H1 (cell line): ENCODE results near the gene EIF4E1B. TPM values are rescaled to one million over a fixed set of nuclear protein-coding genes. Genes with fewer than 3 reads are reported as not detected.
A peak's percentile ranks its signal among the peaks of the same experiment; 100 is the strongest.

Source experiments
- CTCF ChIA-PET: fragments of 300-600 bp; sonication (Branson Sonifier 250); formaldehyde crosslinking; loops from one replicate; lab custom pipeline; 2021; ENCODE audit not compliant: partially characterized antibody; lab: Charles Lee
- POLR2A ChIA-PET: fragments of 300-600 bp; sonication (Branson Sonifier 250); formaldehyde crosslinking; loops from one replicate; lab custom pipeline; 2021; ENCODE audit warnings: inconsistent platforms; ENCODE audit not compliant: partially characterized antibody; lab: Charles Lee
- DNase-seq, 2 experiments: peaks; one replicate each; pipeline versions ENCODE4 v3.0.0 to v3.0.0-alpha.2; 2010 to 2022; ENCODE audit warnings: low spot score in 2 of 2, low read depth in 1 of 2, mixed read lengths in 1 of 2
- FAIRE-seq: peaks from 2 replicates; lab custom pipeline; 2011; peaks lifted over from hg19 to GRCh38; lab: Jason Lieb, UNC
- H2AFZ ChIP-seq: 2 replicates; pipeline ENCODE4 v1.8.1; 2012; ENCODE audit warnings: low read length, inconsistent platforms
- H2AK5ac ChIP-seq: 2 replicates; pipeline ENCODE4 v1.6.1; 2013; ENCODE audit warnings: low read depth, low read length
- H2BK120ac ChIP-seq: replicated peaks from 2 replicates; pipeline ENCODE3; 2013; ENCODE audit warnings: low read depth, low read length, inconsistent platforms
- H2BK12ac ChIP-seq: 2 replicates; pipeline ENCODE4 v1.6.1; 2013; ENCODE audit warnings: low read depth, low read length
- H2BK15ac ChIP-seq: 2 replicates; pipeline ENCODE4 v1.6.1; 2013; ENCODE audit warnings: low read length
- H2BK20ac ChIP-seq: 2 replicates; pipeline ENCODE4 v1.6.1; 2013; ENCODE audit warnings: low read length
- H2BK5ac ChIP-seq: 2 replicates; pipeline ENCODE4 v1.6.1; 2013; ENCODE audit warnings: low read depth, low read length
- H3K14ac ChIP-seq: 2 replicates; pipeline ENCODE4 v1.6.1; 2013; ENCODE audit warnings: inconsistent platforms; ENCODE audit not compliant: insufficient read length
- H3K18ac ChIP-seq: 2 replicates; pipeline ENCODE4 v1.6.1; 2013; ENCODE audit warnings: low read length; ENCODE audit errors: extremely low read depth
- H3K23ac ChIP-seq: 2 replicates; pipeline ENCODE4 v1.6.1; 2013; ENCODE audit warnings: inconsistent platforms; ENCODE audit not compliant: insufficient read length
- H3K23me2 ChIP-seq: 2 replicates; pipeline ENCODE4 v1.6.1; 2013; ENCODE audit warnings: low read depth, low read length
- H3K27ac ChIP-seq: 2 replicates; pipeline ENCODE4 v1.6.1; 2011; ENCODE audit warnings: low read depth, low read length, inconsistent platforms
- H3K27me3 ChIP-seq, 4 experiments: replicated peaks in 1 of 4; 1 replicate in 1 of 4; 2 replicates in 3 of 4; pipeline versions ENCODE4 v1.6.1 to v1.8.1; 2011 to 2013; ENCODE audit warnings: low read length in 3 of 4, mild to moderate bottlenecking in 3 of 4, inconsistent platforms in 2 of 4, mixed read lengths in 2 of 4, moderate library complexity in 1 of 4; ENCODE audit not compliant: control insufficient read depth in 3 of 4, insufficient read depth in 3 of 4; ENCODE audit errors: extremely low read depth in 1 of 4
- H3K36me3 ChIP-seq, 4 experiments: 2 replicates each; pipeline versions ENCODE4 v1.6.1 to v1.8.1; 2011 to 2013; ENCODE audit warnings: mild to moderate bottlenecking in 4 of 4, low read length in 3 of 4, moderate library complexity in 2 of 4, control low read depth in 1 of 4, inconsistent platforms in 1 of 4; ENCODE audit not compliant: insufficient read depth in 4 of 4, control insufficient read depth in 2 of 4
- H3K4ac ChIP-seq: replicated peaks from 2 replicates; pipeline ENCODE3; 2013; ENCODE audit warnings: low read length, low read depth, mixed read lengths, inconsistent platforms; ENCODE audit not compliant: insufficient read length
- H3K4me1 ChIP-seq, 4 experiments: replicated peaks in 1 of 4; 1 replicate in 1 of 4; 2 replicates in 3 of 4; pipeline versions ENCODE4 v1.6.1 to v1.8.1; 2011 to 2013; ENCODE audit warnings: low read length in 3 of 4, inconsistent platforms in 2 of 4, mixed read lengths in 1 of 4; ENCODE audit not compliant: insufficient read depth in 4 of 4, control insufficient read depth in 3 of 4
- H3K4me2 ChIP-seq, 2 experiments: 2 replicates each; pipeline versions ENCODE4 v1.6.1 to v1.8.1; 2011 to 2013; ENCODE audit warnings: low read depth in 2 of 2, low read length in 2 of 2, control low read depth in 1 of 2, inconsistent platforms in 1 of 2, mild to moderate bottlenecking in 1 of 2; ENCODE audit not compliant: insufficient read depth in 1 of 2
- H3K4me3 ChIP-seq, 4 experiments: fragments of 200-600, 300-600 bp in 1 of 4; sonication (generic), shearing (Covaris generic), sonication (Bioruptor Twin) in 1 of 4; 2 replicates each; pipeline versions ENCODE4 v1.5.1 to v1.8.1; 2011 to 2016; ENCODE audit warnings: low read length in 4 of 4, low read depth in 3 of 4, control low read depth in 2 of 4, inconsistent platforms in 2 of 4, mild to moderate bottlenecking in 2 of 4, mixed read lengths in 1 of 4, moderate library complexity in 1 of 4; ENCODE audit not compliant: insufficient read depth in 2 of 4; ENCODE audit errors: extremely low read depth in 1 of 4
- H3K56ac ChIP-seq: replicated peaks from 2 replicates; pipeline ENCODE3; 2013; ENCODE audit warnings: low read depth, mild to moderate bottlenecking, mixed read lengths, low read length, inconsistent platforms; ENCODE audit not compliant: insufficient read length
- H3K79me1 ChIP-seq: 2 replicates; pipeline ENCODE4 v1.6.1; 2013; ENCODE audit warnings: low read depth, low read length, control low read depth
- H3K79me2 ChIP-seq, 2 experiments: 2 replicates each; pipeline versions ENCODE4 v1.6.1 to v1.8.1; 2012 to 2013; ENCODE audit warnings: low read length in 2 of 2, mild to moderate bottlenecking in 2 of 2, inconsistent platforms in 1 of 2; ENCODE audit not compliant: insufficient read depth in 2 of 2, control insufficient read depth in 1 of 2
- H3K9ac ChIP-seq, 4 experiments: replicated peaks in 1 of 4; 1 replicate in 1 of 4; 2 replicates in 3 of 4; pipeline versions ENCODE4 v1.6.1 to v1.8.1; 2011 to 2013; ENCODE audit warnings: low read depth in 3 of 4, low read length in 3 of 4, control low read depth in 2 of 4, mild to moderate bottlenecking in 2 of 4, moderate library complexity in 2 of 4, inconsistent platforms in 1 of 4; ENCODE audit errors: extremely low read depth in 1 of 4
- H3K9me3 ChIP-seq, 2 experiments: 2 replicates each; pipeline versions ENCODE4 v1.6.1 to v1.8.1; 2012 to 2013; ENCODE audit warnings: mild to moderate bottlenecking in 2 of 2, moderate library complexity in 2 of 2, control low read depth in 1 of 2, inconsistent platforms in 1 of 2, low read depth in 1 of 2, low read length in 1 of 2, mixed read lengths in 1 of 2; ENCODE audit not compliant: insufficient read depth in 2 of 2
- H4K20me1 ChIP-seq, 2 experiments: replicated peaks in 1 of 2; 2 replicates each; pipeline versions ENCODE3 to v1.8.1; 2011 to 2013; ENCODE audit warnings: inconsistent platforms in 2 of 2, low read length in 2 of 2, mild to moderate bottlenecking in 1 of 2; ENCODE audit not compliant: insufficient read depth in 2 of 2, control insufficient read depth in 1 of 2
- H4K5ac ChIP-seq: 2 replicates; pipeline ENCODE4 v1.6.1; 2013; ENCODE audit warnings: low read length, low read depth, mixed read lengths, inconsistent platforms; ENCODE audit not compliant: insufficient read length
- H4K8ac ChIP-seq: 2 replicates; pipeline ENCODE4 v1.8.0; 2013; ENCODE audit warnings: mild to moderate bottlenecking, moderate library complexity, low read length, inconsistent platforms; ENCODE audit not compliant: insufficient read depth; ENCODE audit errors: extremely low read depth
- H4K91ac ChIP-seq: replicated peaks from 2 replicates; pipeline ENCODE3; 2013; ENCODE audit warnings: low read length, mixed read lengths, inconsistent platforms; ENCODE audit not compliant: insufficient read length
- ATF3 ChIP-seq: IDR thresholded peaks from 2 replicates; pipeline ENCODE4 v1.6.1; 2011; ENCODE audit warnings: low read depth, mild to moderate bottlenecking, low read length; ENCODE audit not compliant: insufficient read depth
- CEBPB ChIP-seq: IDR thresholded peaks from 2 replicates; pipeline ENCODE4 v1.6.1; 2012; ENCODE audit warnings: low read depth, low read length
- EP300 ChIP-seq, 2 experiments: IDR thresholded peaks; 1 replicate in 1 of 2; 2 replicates in 1 of 2; pipeline ENCODE4 v1.6.1; 2011 to 2012; ENCODE audit warnings: low read depth in 2 of 2, low read length in 2 of 2, mild to moderate bottlenecking in 2 of 2, borderline replicate concordance in 1 of 2, inconsistent platforms in 1 of 2, moderate library complexity in 1 of 2
- GABPA ChIP-seq: IDR thresholded peaks from 2 replicates; pipeline ENCODE4 v1.6.1; 2011; ENCODE audit warnings: mild to moderate bottlenecking, low read length, moderate library complexity, borderline replicate concordance; ENCODE audit not compliant: insufficient read depth
- JUN ChIP-seq: IDR thresholded peaks from 2 replicates; pipeline ENCODE4 v1.6.1; 2011; ENCODE audit warnings: low read depth, mild to moderate bottlenecking, improper control_type of control experiment, low read length
- POLR2A ChIP-seq, 2 experiments: IDR thresholded peaks; 1 replicate in 1 of 2; 2 replicates in 1 of 2; pipeline ENCODE4 v1.6.1; 2011; ENCODE audit warnings: low read depth in 2 of 2, low read length in 2 of 2, mild to moderate bottlenecking in 2 of 2; ENCODE audit errors: control extremely low read depth in 1 of 2
- SIRT6 ChIP-seq: IDR thresholded peaks from one replicate; pipeline ENCODE4 v1.7.1; 2012; ENCODE audit warnings: low read length, inconsistent platforms
- WGBS, 2 experiments: shearing (Covaris generic) in 1 of 2; methylation state at CpG; one replicate each; pipeline versions ENCODE4 v1.1.6 to v1.1.7; 2013 to 2015; ENCODE audit warnings: low lambda C conversion rate in 2 of 2, mixed read lengths in 2 of 2, inconsistent platforms in 1 of 2, low coverage in 1 of 2, missing lambda C conversion rate in 1 of 2; ENCODE audit not compliant: insufficient replicate concordance in 2 of 2, insufficient coverage in 1 of 2, insufficient read length in 1 of 2; ENCODE audit errors: extremely low coverage in 1 of 2, missing lambda C conversion rate in 1 of 2; 5-methylcytosine and 5-hydroxymethylcytosine counted together
- polyA plus RNA-seq, 7 experiments: library from polyadenylated mRNA; depleted of rRNA in 3 of 7; stranded (reverse) in 5 of 7; unstranded in 2 of 7; fragments of >200 nt in 5 of 7; fragments of 200-250 nt in 2 of 7; gene quantifications; 1 replicate in 5 of 7; 2 replicates in 1 of 7; 4 replicates in 1 of 7; pipeline versions ENCODE4 v1.2.1 to v1.2.3, GENCODE V29; 2011 to 2013; ENCODE audit warnings: missing spikeins in 2 of 7, mixed read lengths in 2 of 7
- total RNA-seq: library from RNA; stranded (reverse); fragmentation: NEBNext Ultra II Directional; extraction: Animal tissue kit (Norgen Biotek cat#: 25700); gene quantifications from 2 replicates; pipeline ENCODE4 v1.2.1, GENCODE V29; 2021

Gene EIF4E1B
- total and polyA plus RNA-seq, 2 of the 8 experiments (the other 6 are each of a cell fraction or from before 2014, with no cell fraction given) = 0.97 to 1.3 TPM

- peaks cover 6 to 37% (median 24%) of the 10 kb centered on the region in 4 experiments; a peak in 6 of 7 replicates for H3K27me3 ChIP-seq
- no peak overlapping the region for H3K27ac ChIP-seq
- DNase-seq (no peak), FAIRE-seq (no peak)
- no peak overlapping the region for H2AFZ ChIP-seq
- peaks cover 0 to 6% (median 4%) of the 10 kb centered on the region in 4 experiments; a peak in 6 of 7 replicates for H3K4me1 ChIP-seq
- H3K9me3 ChIP-seq = peaks cover 0 to 5% of the 10 kb centered on the region in 2 experiments; a peak in 1 of 4 replicates
- H3K4me3 ChIP-seq = no peak overlapping the region
- CTCF ChIA-PET = no interaction called here
- no peak overlapping the region for H2BK20ac ChIP-seq
- 78% methylated on average over 8 of the region's 8 CpGs; no CpG with 5 or more reads in 1 of the 2 experiments for WGBS, 2 experiments
- no peak overlapping the region for H3K23ac ChIP-seq
- H3K23me2 ChIP-seq = peaks cover 5% of the 10 kb centered on the region; the same call in 1 of the 2 replicates
- H4K91ac ChIP-seq = no peak overlapping the region
- no peaks in the 10 kb centered on the region for H3K79me1 ChIP-seq
- no peak overlapping the region for H3K4ac ChIP-seq
- H3K14ac ChIP-seq = no peak overlapping the region
- H3K36me3 ChIP-seq = no peaks in the 10 kb centered on the region
- no peak overlapping the region for H2AK5ac ChIP-seq
- H2BK12ac ChIP-seq = peak overlapping the region; percentile 68; the same call in 1 of the 2 replicates
- H3K4me2 ChIP-seq = no peak overlapping the region
- H2BK120ac ChIP-seq = no peak overlapping the region
- H2BK5ac ChIP-seq = no peak overlapping the region
- POLR2A ChIA-PET = interaction anchor here (1.8 kb wide), 1 partner anchor 78 kb away, joined by 6 read pairs; the partner anchor contains the start of gene RNF44
- no peak overlapping the region for H4K8ac ChIP-seq
- H4K5ac ChIP-seq = no peak overlapping the region
- no peak overlapping the region for H3K56ac ChIP-seq
- no peaks in the 10 kb centered on the region for H3K79me2 ChIP-seq
- H3K9ac ChIP-seq = no peak overlapping the region
- peaks cover 0 to 6% of the 10 kb centered on the region in 2 experiments for H4K20me1 ChIP-seq
- H2BK15ac ChIP-seq = no peak overlapping the region
- H3K18ac ChIP-seq = no peak overlapping the region
- TF ChIP-seq POLR2A (IDR thresholded peaks at IDR 0.05; ENCODE audit: control extremely low read depth in 1 of 2, low read depth in 2 of 2, low read length in 2 of 2) (no peak), CEBPB (no peak), GABPA (no peak), SIRT6 (no peak), ATF3 (no peak), EP300 (IDR thresholded peaks at IDR 0.05; ENCODE audit: borderline replicate concordance in 1 of 2, low read depth in 2 of 2, low read length in 2 of 2) (no peak), JUN (no peak)
Measured at GRCh38 chr5:176614805-176615478, 15.5 kb upstream of the EIF4E1B start.
